Activated CD8-positive, alpha-beta T cell treated with anti-CD3 and anti-CD28 coated beads for 36 hours (primary cell): ENCODE measurements around the gene WDR1. TPM values are rescaled to one million over a fixed set of nuclear protein-coding genes. Genes with fewer than 3 reads are reported as not detected.
A peak's percentile ranks its signal among the peaks of the same experiment; 100 is the strongest.

Experiments
- ATAC-seq: fragments of 200-7000 bp; cut with Tn5 transposase; one replicate; pipeline ENCODE4 v1.10.0; 2021; ENCODE audit warnings: mild to moderate bottlenecking, moderate library complexity
- CTCF ChIA-PET: fragments of 350-600 bp; sonication (Branson Sonifier 250); formaldehyde crosslinking; loops from one replicate; lab custom pipeline; 2021; ENCODE audit warnings: antibody characterized with exemption; lab: Charles Lee
- POLR2A ChIA-PET: fragments of 350-600 bp; sonication (Branson Sonifier 250); formaldehyde crosslinking; loops from one replicate; lab custom pipeline; 2021; ENCODE audit warnings: antibody characterized with exemption; lab: Charles Lee
- DNase-seq: peaks from one replicate; pipeline ENCODE4 v3.0.0-alpha.2; 2020
- H3K27ac Mint-ChIP-seq: one replicate; pipeline ENCODE4 v1.8.0; 2021; ENCODE audit warnings: mild to moderate bottlenecking, mixed read lengths
- H3K27me3 Mint-ChIP-seq: one replicate; pipeline ENCODE4 v1.8.0; 2021; ENCODE audit warnings: mixed read lengths
- H3K36me3 Mint-ChIP-seq: one replicate; pipeline ENCODE4 v1.8.0; 2021; ENCODE audit warnings: low read depth, mixed read lengths
- H3K4me1 Mint-ChIP-seq: one replicate; pipeline ENCODE4 v1.8.0; 2021; ENCODE audit warnings: low read depth, mixed read lengths
- H3K4me3 Mint-ChIP-seq: one replicate; pipeline ENCODE4 v1.8.0; 2021; ENCODE audit warnings: mild to moderate bottlenecking, moderate library complexity, mixed read lengths
- H3K9me3 Mint-ChIP-seq: one replicate; pipeline ENCODE4 v1.8.0; 2021; ENCODE audit warnings: mixed read lengths
- intact Hi-C: fragments of 100-400 bp; cut with micrococcal nuclease; formaldehyde crosslinking; loops from one replicate; pipeline ENCODE4 v1.10.0; 2022
- total RNA-seq, 2 experiments: library from RNA; stranded (reverse); gene quantifications; one replicate each; pipeline ENCODE4 v1.2.3, GENCODE V29; 2021
- TF ChIP-seq, protein P1 (sequence below): fragments of 200-600 bp; IDR thresholded peaks from one replicate; pipeline ENCODE4 v1.8.0; 2022; ENCODE audit warnings: antibody characterized with exemption, mild to moderate bottlenecking

The WDR1 gene
- total RNA-seq, 2 experiments from 2014 or later, result 390 to 393 TPM

DNA sequence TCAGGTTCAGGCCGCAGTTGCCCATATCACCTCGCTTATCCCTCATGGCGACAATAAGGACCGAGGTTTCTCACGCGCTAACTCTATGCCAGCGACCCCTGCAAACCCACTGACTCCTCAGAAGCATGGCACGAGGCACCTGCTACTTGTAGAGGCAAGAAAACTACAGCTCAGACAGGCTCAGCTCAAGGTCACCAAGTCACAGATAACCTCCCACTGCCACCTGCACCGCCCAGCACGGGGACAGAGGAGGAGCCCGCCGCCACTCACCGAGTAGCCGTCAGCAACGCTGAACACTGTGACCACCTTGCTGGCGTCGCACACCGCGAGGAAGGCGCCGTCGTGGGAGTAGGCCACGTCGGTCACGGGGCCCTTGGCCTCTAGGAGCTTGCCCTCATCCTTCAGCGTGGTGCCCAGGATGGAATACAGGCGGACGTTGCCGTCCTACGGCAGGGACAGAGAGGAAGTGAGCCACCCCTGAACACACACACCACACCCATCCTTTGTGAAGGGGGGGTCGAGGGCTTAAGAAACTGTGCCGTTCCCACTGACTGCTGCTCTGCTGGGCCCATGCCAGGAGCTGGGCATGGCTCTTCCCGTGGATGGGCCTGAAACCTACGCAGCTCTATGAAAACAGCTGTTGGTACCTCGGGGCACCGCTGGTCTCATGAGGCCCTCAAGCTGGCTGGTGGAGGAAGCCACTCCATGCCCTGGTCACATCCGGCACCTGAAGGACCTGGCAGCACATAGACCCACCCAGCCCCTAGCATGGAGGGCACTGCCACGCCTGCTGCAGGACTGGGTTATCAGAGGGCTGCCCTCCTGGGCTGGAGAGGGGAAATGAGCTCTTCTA, 38.9 kb downstream of the WDR1 start:
- Mint-ChIP-seq H3K27me3 (no peaks in the 10 kb centered on the region), H3K36me3 (peaks cover 69% of the 10 kb centered on the region), H3K4me1 (no peaks in the 10 kb centered on the region), H3K9me3 (no peaks in the 10 kb centered on the region), H3K4me3 (no peak overlapping the region), H3K27ac (peak overlapping the region; percentile 42)
- TF ChIP-seq, protein P1, sequence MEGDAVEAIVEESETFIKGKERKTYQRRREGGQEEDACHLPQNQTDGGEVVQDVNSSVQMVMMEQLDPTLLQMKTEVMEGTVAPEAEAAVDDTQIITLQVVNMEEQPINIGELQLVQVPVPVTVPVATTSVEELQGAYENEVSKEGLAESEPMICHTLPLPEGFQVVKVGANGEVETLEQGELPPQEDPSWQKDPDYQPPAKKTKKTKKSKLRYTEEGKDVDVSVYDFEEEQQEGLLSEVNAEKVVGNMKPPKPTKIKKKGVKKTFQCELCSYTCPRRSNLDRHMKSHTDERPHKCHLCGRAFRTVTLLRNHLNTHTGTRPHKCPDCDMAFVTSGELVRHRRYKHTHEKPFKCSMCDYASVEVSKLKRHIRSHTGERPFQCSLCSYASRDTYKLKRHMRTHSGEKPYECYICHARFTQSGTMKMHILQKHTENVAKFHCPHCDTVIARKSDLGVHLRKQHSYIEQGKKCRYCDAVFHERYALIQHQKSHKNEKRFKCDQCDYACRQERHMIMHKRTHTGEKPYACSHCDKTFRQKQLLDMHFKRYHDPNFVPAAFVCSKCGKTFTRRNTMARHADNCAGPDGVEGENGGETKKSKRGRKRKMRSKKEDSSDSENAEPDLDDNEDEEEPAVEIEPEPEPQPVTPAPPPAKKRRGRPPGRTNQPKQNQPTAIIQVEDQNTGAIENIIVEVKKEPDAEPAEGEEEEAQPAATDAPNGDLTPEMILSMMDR, result no peak
- ATAC-seq (no peak), DNase-seq (no peak)
- intact Hi-C loops, result no loop called here
- CTCF ChIA-PET, result no interaction called here
- POLR2A ChIA-PET, result interaction anchor here (1.4 kb wide), 1 partner anchor 11 kb away, joined by 3 read pairs; no protein-coding TSS in a partner anchor

DNA sequence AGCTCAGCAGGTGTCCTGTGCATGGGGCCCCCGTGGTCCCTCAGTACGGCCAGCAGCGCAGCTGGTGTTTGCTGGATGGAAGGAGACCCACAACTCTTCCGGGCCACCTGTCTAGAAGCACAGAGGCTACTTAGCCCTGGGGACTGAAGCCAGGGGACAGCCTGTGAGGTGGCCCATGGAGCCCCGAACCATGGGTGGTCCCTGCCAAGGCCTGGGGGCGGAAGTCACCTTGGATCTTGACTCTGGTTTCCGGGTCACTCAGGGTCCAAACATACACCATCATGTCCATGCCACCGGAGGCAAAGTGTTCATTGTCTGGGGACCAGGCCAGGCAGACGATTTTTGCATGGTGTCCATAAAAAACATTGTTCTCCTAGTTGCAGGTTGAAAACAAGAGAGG, 39.5 kb downstream of the WDR1 start:
- ATAC-seq (no peak), DNase-seq (no peak)
- intact Hi-C loops, result no loop called here
- POLR2A ChIA-PET, result no interaction called here
- H3K9me3 Mint-ChIP-seq, result no peaks in the 10 kb centered on the region
- H3K4me1 Mint-ChIP-seq, result no peaks in the 10 kb centered on the region
- peak overlapping the region; percentile 34 for H3K27ac Mint-ChIP-seq
- TF ChIP-seq, protein P1, result no peak
- CTCF ChIA-PET, result no interaction called here
- no peaks in the 10 kb centered on the region for H3K27me3 Mint-ChIP-seq
- H3K36me3 Mint-ChIP-seq, result peaks cover 71% of the 10 kb centered on the region
- H3K4me3 Mint-ChIP-seq, result no peak overlapping the region

DNA sequence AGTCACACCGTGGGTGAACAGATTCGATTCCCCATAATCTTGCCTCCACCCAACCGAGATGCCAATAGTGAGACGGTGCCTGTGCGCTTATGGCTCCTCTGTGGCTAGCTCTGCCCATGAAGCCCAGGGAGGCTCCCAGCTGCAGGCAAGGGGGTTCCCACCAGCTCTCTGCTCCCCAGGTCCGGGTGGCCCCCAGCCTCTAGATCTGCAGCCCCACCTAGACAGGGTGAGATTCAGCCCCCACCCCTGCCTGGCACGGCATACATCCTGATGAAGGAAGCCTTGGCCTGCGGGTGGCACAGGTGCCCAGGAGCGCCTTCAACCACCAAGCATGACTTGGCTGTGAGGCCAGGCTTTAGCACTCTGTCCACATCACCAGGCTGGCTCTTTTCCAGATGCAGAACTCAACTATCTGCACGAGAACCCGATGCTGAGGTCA, 40.6 kb downstream of the WDR1 start:
- H3K27me3 Mint-ChIP-seq, result no peaks in the 10 kb centered on the region
- ATAC-seq (no peak), DNase-seq (no peak)
- H3K27ac Mint-ChIP-seq, result peak overlapping the region; percentile 29
- no peaks in the 10 kb centered on the region for H3K9me3 Mint-ChIP-seq
- intact Hi-C loops, result no loop called here
- POLR2A ChIA-PET, result no interaction called here
- H3K4me1 Mint-ChIP-seq, result no peaks in the 10 kb centered on the region
- TF ChIP-seq, protein P1, result no peak
- peaks cover 68% of the 10 kb centered on the region for H3K36me3 Mint-ChIP-seq
- H3K4me3 Mint-ChIP-seq, result no peak overlapping the region
- CTCF ChIA-PET, result interaction anchor here (0.6 to 1.1 kb wide), 2 partner anchors 12 to 904 kb away, joined by 3 read pairs; no protein-coding TSS in a partner anchor

DNA sequence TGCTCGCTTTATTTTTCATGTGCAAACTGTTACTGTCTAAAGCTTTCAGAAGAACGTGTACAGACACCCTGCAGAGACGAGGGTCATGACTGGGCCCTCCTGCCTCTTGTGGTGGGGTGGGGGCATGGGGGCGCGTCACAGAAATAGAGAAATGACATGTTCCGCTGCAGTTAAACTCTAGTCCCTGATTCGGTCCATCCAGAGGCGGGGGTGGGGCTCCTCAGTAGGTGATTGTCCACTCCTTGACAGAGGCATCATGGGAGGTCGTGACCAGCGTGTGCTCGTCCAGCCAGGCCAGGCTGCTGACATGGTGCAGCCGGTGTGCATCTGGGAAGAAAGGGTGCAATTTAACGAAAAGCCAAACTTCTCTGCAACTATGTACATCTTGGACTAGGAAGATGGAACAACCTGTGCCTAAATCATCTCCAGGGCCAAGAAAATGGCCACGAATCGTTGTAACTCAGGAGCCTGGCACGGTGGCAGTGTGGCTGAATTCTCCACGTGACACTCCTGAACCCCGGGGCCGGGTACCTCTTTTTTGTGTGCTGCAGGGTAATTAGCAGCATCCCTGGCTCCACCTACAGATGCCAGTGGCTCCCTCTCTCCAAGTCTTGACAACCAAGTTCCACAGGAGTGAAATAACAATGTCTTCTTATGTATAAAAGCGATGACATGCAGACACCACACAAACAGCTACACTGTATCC, 41.3 kb downstream of the WDR1 start:
- ATAC-seq, result no peak
- TF ChIP-seq, protein P1, result no peak
- Mint-ChIP-seq H3K36me3 (peaks cover 62% of the 10 kb centered on the region), H3K27ac (peak overlapping the region; percentile 38), H3K9me3 (no peaks in the 10 kb centered on the region), H3K4me3 (no peak overlapping the region), H3K27me3 (no peaks in the 10 kb centered on the region), H3K4me1 (no peaks in the 10 kb centered on the region)
- no peak for DNase-seq
- intact Hi-C loops, result no loop called here
- ChIA-PET POLR2A (no interaction called here), CTCF (interaction anchor here (1.1 kb wide), 1 partner anchor 13 kb away, joined by 3 read pairs; no protein-coding TSS in a partner anchor)

DNA sequence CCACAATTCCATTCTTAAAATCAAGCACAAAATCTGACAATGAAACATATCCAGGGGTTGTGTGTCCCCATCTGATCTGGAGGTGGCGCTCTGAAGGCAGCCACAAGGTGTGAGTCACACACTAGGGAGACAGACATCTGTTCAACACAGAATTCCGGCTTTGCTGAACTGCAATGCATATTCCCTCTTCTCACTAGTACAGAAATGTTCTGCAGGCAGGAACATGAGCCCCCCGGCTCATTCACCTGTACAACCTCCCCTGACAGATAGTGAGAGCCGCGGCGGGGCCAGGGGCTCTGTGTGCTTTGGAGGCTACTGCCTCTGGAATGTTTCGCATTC, 41.9 kb downstream of the WDR1 start:
- Mint-ChIP-seq H3K27ac (peak overlapping the region; percentile 55), H3K4me3 (no peak overlapping the region), H3K4me1 (no peaks in the 10 kb centered on the region), H3K9me3 (no peaks in the 10 kb centered on the region), H3K36me3 (peaks cover 62% of the 10 kb centered on the region), H3K27me3 (no peaks in the 10 kb centered on the region)
- POLR2A ChIA-PET, result no interaction called here
- intact Hi-C loops, result no loop called here
- CTCF ChIA-PET, result no interaction called here
- DNase-seq, result peak; percentile 24
- TF ChIP-seq, protein P1, result peak; percentile 51
- peak; percentile 54 for ATAC-seq
